HEK293 (cell line): Measurements from ENCODE around the gene CLTCL1.

Experiments
- CTCF ChIA-PET: fragments of 350-600 bp; formaldehyde crosslinking; extraction: SDS; loops from one replicate; lab custom pipeline; 2021; ENCODE audit warnings: antibody characterized with exemption; lab: Yijun Ruan, JAX
- POLR2A ChIA-PET: fragments of 300-600 bp; formaldehyde crosslinking; extraction: SDS; loops from one replicate; lab custom pipeline; 2020; ENCODE audit warnings: antibody characterized with exemption, inconsistent platforms; lab: Yijun Ruan, JAX
- H3K27ac ChIP-seq: fragments of 200-500 bp; sonication (Bioruptor generic); 2 replicates; pipeline ENCODE4 v1.5.1; 2014; ENCODE audit warnings: low read depth, low read length, control low read depth, inconsistent platforms; ENCODE audit errors: extremely low read depth
- H3K36me3 ChIP-seq, 2 experiments: fragments of 200-500 bp in 1 of 2; sonication (Bioruptor generic) in 1 of 2; 1 replicate in 1 of 2; 2 replicates in 1 of 2; pipeline ENCODE4 v1.5.1; 2014 to 2017; ENCODE audit warnings: inconsistent platforms in 2 of 2, low read length in 2 of 2; ENCODE audit not compliant: control insufficient read depth in 2 of 2, insufficient read depth in 1 of 2
- H3K4me1 ChIP-seq: fragments of 200-500 bp; sonication (Bioruptor generic); 2 replicates; pipeline ENCODE4 v1.5.1; 2014; ENCODE audit warnings: mild to moderate bottlenecking, low read length, inconsistent platforms; ENCODE audit not compliant: control insufficient read depth, insufficient read depth
- H3K4me3 ChIP-seq: 2 replicates; pipeline ENCODE4 v1.5.1; 2011; ENCODE audit warnings: low read depth, mild to moderate bottlenecking, control low read depth, low read length, moderate library complexity
- H3K9me3 ChIP-seq: fragments of 200-500 bp; sonication (Bioruptor generic); 2 replicates; pipeline ENCODE4 v1.5.1; 2014; ENCODE audit warnings: low read depth, low read length, inconsistent platforms; ENCODE audit not compliant: control insufficient read depth, insufficient read depth
- BCL11B ChIP-seq: fragments of 450-650 bp; formaldehyde crosslinking; IDR thresholded peaks from 2 replicates; pipeline ENCODE4 v1.5.1; 2016; ENCODE audit warnings: low read depth, missing biosample characterization, missing genetic modification characterization
- HIC1 ChIP-seq: fragments of 450-650 bp; formaldehyde crosslinking; IDR thresholded peaks from 2 replicates; pipeline ENCODE4 v1.5.1; 2016; ENCODE audit warnings: missing biosample characterization, missing genetic modification characterization
- IKZF3 ChIP-seq: fragments of 450-650 bp; IDR thresholded peaks from 2 replicates; pipeline ENCODE4 v1.5.0; 2018; ENCODE audit warnings: missing biosample characterization, mild to moderate bottlenecking, missing genetic modification characterization, moderate library complexity
- INSM2 ChIP-seq: fragments of 450-650 bp; formaldehyde crosslinking; IDR thresholded peaks from 2 replicates; pipeline ENCODE4 v1.5.1; 2016; ENCODE audit warnings: missing biosample characterization, missing genetic modification characterization
- KLF10 ChIP-seq: fragments of 450-650 bp; IDR thresholded peaks from 2 replicates; pipeline ENCODE4 v1.5.1; 2018; ENCODE audit warnings: missing biosample characterization, mild to moderate bottlenecking, missing genetic modification characterization
- KLF17 ChIP-seq: fragments of 450-650 bp; formaldehyde crosslinking; IDR thresholded peaks from 2 replicates; pipeline ENCODE4 v1.5.1; 2016; ENCODE audit warnings: missing biosample characterization, missing genetic modification characterization
- PRDM6 ChIP-seq: fragments of 450-650 bp; formaldehyde crosslinking; IDR thresholded peaks from 2 replicates; pipeline ENCODE4 v1.5.1; 2017; ENCODE audit warnings: missing biosample characterization, missing genetic modification characterization
- YY2 ChIP-seq: fragments of 450-650 bp; formaldehyde crosslinking; IDR thresholded peaks from 2 replicates; pipeline ENCODE4 v1.5.1; 2016; ENCODE audit warnings: missing biosample characterization, missing genetic modification characterization
- ZBTB26 ChIP-seq: fragments of 450-650 bp; formaldehyde crosslinking; optimal IDR thresholded peaks from 2 replicates; pipeline ENCODE3; 2016; ENCODE audit warnings: missing biosample characterization, mild to moderate bottlenecking, missing genetic modification characterization
- ZBTB6 ChIP-seq: fragments of 450-650 bp; formaldehyde crosslinking; IDR thresholded peaks from 2 replicates; pipeline ENCODE4 v1.5.1; 2017; ENCODE audit warnings: missing biosample characterization, missing genetic modification characterization
- ZNF146 ChIP-seq: fragments of 450-650 bp; formaldehyde crosslinking; IDR thresholded peaks from 2 replicates; pipeline ENCODE4 v1.5.1; 2016; ENCODE audit warnings: missing biosample characterization, missing genetic modification characterization
- ZNF155 ChIP-seq: fragments of 450-650 bp; formaldehyde crosslinking; IDR thresholded peaks from 2 replicates; pipeline ENCODE4 v1.5.1; 2016; ENCODE audit warnings: missing biosample characterization, missing genetic modification characterization
- ZNF24 ChIP-seq: fragments of 450-650 bp; formaldehyde crosslinking; IDR thresholded peaks from 2 replicates; pipeline ENCODE4 v1.5.1; 2016; ENCODE audit warnings: missing biosample characterization, missing genetic modification characterization
- ZNF280C ChIP-seq: fragments of 450-650 bp; formaldehyde crosslinking; IDR thresholded peaks from 2 replicates; pipeline ENCODE4 v1.5.1; 2016; ENCODE audit warnings: missing biosample characterization, missing genetic modification characterization
- ZNF324 ChIP-seq: fragments of 450-650 bp; formaldehyde crosslinking; IDR thresholded peaks from 2 replicates; pipeline ENCODE4 v1.5.1; 2016; ENCODE audit warnings: missing biosample characterization, missing genetic modification characterization
- ZNF37A ChIP-seq: fragments of 450-650 bp; IDR thresholded peaks from 2 replicates; pipeline ENCODE4 v1.5.1; 2018; ENCODE audit warnings: missing biosample characterization, missing genetic modification characterization
- ZNF580 ChIP-seq: fragments of 450-650 bp; formaldehyde crosslinking; IDR thresholded peaks from 2 replicates; pipeline ENCODE4 v1.5.1; 2016; ENCODE audit warnings: missing biosample characterization, missing genetic modification characterization
- ZNF658 ChIP-seq: fragments of 450-650 bp; formaldehyde crosslinking; IDR thresholded peaks from 2 replicates; pipeline ENCODE4; 2016; ENCODE audit warnings: missing biosample characterization, missing genetic modification characterization
- ZNF843 ChIP-seq: fragments of 450-650 bp; formaldehyde crosslinking; IDR thresholded peaks from 2 replicates; pipeline ENCODE4 v1.5.1; 2016; ENCODE audit warnings: missing biosample characterization, missing genetic modification characterization
- ZSCAN18 ChIP-seq: fragments of 450-650 bp; formaldehyde crosslinking; IDR thresholded peaks from 2 replicates; pipeline ENCODE4 v1.5.1; 2016; ENCODE audit warnings: missing biosample characterization, missing genetic modification characterization

CLTCL1 gene

GRCh38 chr22:19291580-19292457, at the start of gene CLTCL1:
Gene CLTCL1 (minus strand): TSS chr22:19291719. CDS start chr22:19291641, 78 bp downstream.
- ChIA-PET CTCF (interaction anchor here (0.6 to 1.8 kb wide), 6 partner anchors 8 to 146 kb away, joined by 3 to 9 read pairs (median 3); partner anchors contain the start of gene SLC25A1), POLR2A (interaction anchor here (0.6 to 1.8 kb wide), 17 partner anchors 8 to 1221 kb away, joined by 3 to 15 read pairs (median 3); partner anchors contain the start of genes CDC45, ESS2 and SLC25A1)
- H3K36me3 ChIP-seq: peaks cover 0 to 3% of the 10 kb centered on the region in 2 experiments; a peak in 1 of 3 replicates
- H3K4me1 ChIP-seq: peaks cover 3% of the 10 kb centered on the region; the same call in 1 of the 2 replicates
- peak within 1 kb of the TSS; percentile 56; the same call in 1 of the 2 replicates for H3K27ac ChIP-seq
- peak within 1 kb of the TSS; percentile 83 for H3K4me3 ChIP-seq
- no peaks in the 10 kb centered on the region for H3K9me3 ChIP-seq
- TF ChIP-seq ZNF843 (tag by site-specific recombination) (0 out of 2 replicates have a peak, but pooled peaks have one; percentile 35), ZNF658 (tag by site-specific recombination) (no peak), KLF17 (peak; percentile 43; the same call in 1 of the 2 replicates), ZNF155 (tag by site-specific recombination) (no peak), ZBTB6 (0 out of 2 replicates have a peak, but pooled peaks have one; percentile 11), YY2 (tag by site-specific recombination) (peak; percentile 17), INSM2 (peak; percentile 33; the same call in 1 of the 2 replicates), IKZF3 (tag by site-specific recombination) (peak; percentile 49; the same call in 1 of the 2 replicates), ZNF280C (tag by site-specific recombination) (no peak), BCL11B (tag by site-specific recombination) (0 out of 2 replicates have a peak, but pooled peaks have one; percentile 65), HIC1 (peak; percentile 78), ZNF24 (tag by site-specific recombination) (0 out of 2 replicates have a peak, but pooled peaks have one; percentile 49), ZNF146 (tag by site-specific recombination) (peak; percentile 20; the same call in 1 of the 2 replicates), ZNF37A (tag by site-specific recombination) (no peak), KLF10 (tag by site-specific recombination) (peak; percentile 93), ZNF580 (tag by site-specific recombination) (peak; percentile 65; the same call in 1 of the 2 replicates), PRDM6 (tag by site-specific recombination) (no peak), ZSCAN18 (0 out of 2 replicates have a peak, but pooled peaks have one; percentile 71), ZNF324 (tag by site-specific recombination) (peak; percentile 48; the same call in 1 of the 2 replicates), ZBTB26 (tag by site-specific recombination) (peak; percentile 39)
